CD8-positive, alpha-beta memory T cell (primary cell): Measurements from ENCODE around the gene RHBDL1. TPM values are rescaled to one million over a fixed set of nuclear protein-coding genes. Genes with fewer than 3 reads are reported as not detected.

Experiments used
- CTCF ChIA-PET: fragments of 350-600 bp; sonication (Branson Sonifier 250); formaldehyde crosslinking; loops from one replicate; lab custom pipeline; 2021; ENCODE audit warnings: antibody characterized with exemption; lab: Charles Lee
- POLR2A ChIA-PET: fragments of 350-600 bp; sonication (Branson Sonifier 250); formaldehyde crosslinking; loops from one replicate; lab custom pipeline; 2021; ENCODE audit warnings: antibody characterized with exemption; lab: Charles Lee
- DNase-seq, 5 donors: peaks; one replicate each; pipeline versions ENCODE4 v3.0.0 to v3.0.0-alpha.2; 2020 to 2022; ENCODE audit warnings: mixed read lengths in 1 of 5
- H3K27ac ChIP-seq: one replicate; pipeline ENCODE4 v1.7.0; 2013; ENCODE audit warnings: low read depth, mild to moderate bottlenecking, low read length, moderate library complexity
- H3K27me3 ChIP-seq: 2 replicates; pipeline ENCODE4 v1.7.0; 2013; ENCODE audit warnings: low read length, mild to moderate bottlenecking; ENCODE audit not compliant: insufficient read depth, poor library complexity, severe bottlenecking
- H3K36me3 ChIP-seq: 2 replicates; pipeline ENCODE4 v1.7.0; 2013; ENCODE audit warnings: mild to moderate bottlenecking, low read length, moderate library complexity; ENCODE audit not compliant: insufficient read depth
- H3K4me1 ChIP-seq: 2 replicates; pipeline ENCODE4 v1.7.0; 2013; ENCODE audit warnings: mild to moderate bottlenecking, low read length, moderate library complexity; ENCODE audit not compliant: insufficient read depth
- H3K4me3 ChIP-seq: 2 replicates; pipeline ENCODE4 v1.7.0; 2013; ENCODE audit warnings: mild to moderate bottlenecking, low read length
- H3K9me3 ChIP-seq: 2 replicates; pipeline ENCODE4 v1.7.0; 2013; ENCODE audit warnings: mild to moderate bottlenecking, low read length
- H3K27ac Mint-ChIP-seq, 8 donors: one replicate each; pipeline ENCODE4 v1.8.0; 2020 to 2021; ENCODE audit warnings: mixed read lengths in 8 of 8, mild to moderate bottlenecking in 6 of 8, inconsistent platforms in 3 of 8, moderate library complexity in 3 of 8
- H3K27me3 Mint-ChIP-seq, 2 donors: one replicate each; pipeline ENCODE4 v1.8.0; 2020 to 2021; ENCODE audit warnings: mixed read lengths in 2 of 2, mild to moderate bottlenecking in 1 of 2, moderate library complexity in 1 of 2
- H3K36me3 Mint-ChIP-seq, 3 donors: one replicate each; pipeline ENCODE4 v1.8.0; 2020 to 2021; ENCODE audit warnings: mixed read lengths in 3 of 3, inconsistent platforms in 1 of 3, mild to moderate bottlenecking in 1 of 3
- H3K4me1 Mint-ChIP-seq, 3 donors: one replicate each; pipeline ENCODE4 v1.8.0; 2020 to 2021; ENCODE audit warnings: mixed read lengths in 3 of 3, inconsistent platforms in 1 of 3, mild to moderate bottlenecking in 1 of 3
- H3K4me3 Mint-ChIP-seq, 7 donors: one replicate each; pipeline ENCODE4 v1.8.0; 2020 to 2021; ENCODE audit warnings: mixed read lengths in 7 of 7, mild to moderate bottlenecking in 6 of 7, moderate library complexity in 4 of 7, inconsistent platforms in 2 of 7
- H3K9me3 Mint-ChIP-seq, 5 donors: one replicate each; pipeline ENCODE4 v1.8.0; 2020 to 2022; ENCODE audit warnings: mixed read lengths in 5 of 5, mild to moderate bottlenecking in 3 of 5, moderate library complexity in 2 of 5, inconsistent platforms in 1 of 5
- polyA plus RNA-seq: library from polyadenylated mRNA; unstranded; fragments of 300-500 nt; fragmentation: Illumina TruSeq; gene quantifications from one replicate; pipeline ENCODE4 v1.2.3, GENCODE V29; 2021
- total RNA-seq, 2 experiments: library from RNA; stranded (reverse); gene quantifications; one replicate each; pipeline ENCODE4 v1.2.3, GENCODE V29; 2021

Gene RHBDL1
- total and polyA plus RNA-seq, 3 experiments from 2014 or later: 0.29 to 0.44 (median 0.33) TPM

GRCh38 chr16:679814-680624, 4.5 kb downstream of the RHBDL1 start, which contains the start of gene STUB1:
TSS of gene STUB1 (plus strand) at chr16:680410. CDS start at chr16:680526, 116 bp downstream.
- Mint-ChIP-seq H3K27ac (peak within 1 kb of the TSS; percentile 50 to 94 (median 82)), H3K36me3 (peaks cover 0 to 31% (median 3%) of the 10 kb centered on the region in 3 donors), H3K9me3 (no peaks in the 10 kb centered on the region), H3K4me3 (peak within 1 kb of the TSS; percentile 80 to 91 (median 82)), H3K27me3 (peaks cover 0 to 2% of the 10 kb centered on the region in 2 donors), H3K4me1 (peaks cover 13 to 52% (median 20%) of the 10 kb centered on the region in 3 donors)
- Histone ChIP-seq H3K4me1 (peaks cover 32% of the 10 kb centered on the region), H3K27ac (peak within 1 kb of the TSS; percentile 72), H3K9me3 (no peaks in the 10 kb centered on the region), H3K4me3 (peak within 1 kb of the TSS; percentile 67), H3K36me3 (peaks cover 8% of the 10 kb centered on the region), H3K27me3 (no peaks in the 10 kb centered on the region)
- DNase-seq: peak; percentile 81 to 91 (median 85)
- ChIA-PET POLR2A (interaction anchor here (0.9 to 1.9 kb wide), 7 partner anchors 10 to 108 kb away, joined by 3 to 15 read pairs (median 5); partner anchors contain the start of genes HAGHL, METTL26, RHOT2 and RPUSD1), CTCF (interaction anchor here (0.8 to 1.8 kb wide), 5 partner anchors 10 to 31 kb away, joined by 3 to 8 read pairs (median 3); partner anchors contain the start of genes RHOT2, WDR24 and WDR90)

GRCh38 chr16:680625-680945, 5.1 kb downstream of the RHBDL1 start:
- H3K27me3 Mint-ChIP-seq: no peaks in the 10 kb centered on the region
- Histone ChIP-seq H3K4me3 (peak overlapping the region; percentile 67), H3K27ac (peak overlapping the region; percentile 72), H3K4me1 (peaks cover 35% of the 10 kb centered on the region), H3K27me3 (no peaks in the 10 kb centered on the region), H3K9me3 (no peaks in the 10 kb centered on the region), H3K36me3 (peaks cover 8% of the 10 kb centered on the region)
- H3K36me3 Mint-ChIP-seq: peaks cover 0 to 31% (median 3%) of the 10 kb centered on the region in 3 donors
- peaks cover 13 to 49% (median 20%) of the 10 kb centered on the region in 3 donors for H3K4me1 Mint-ChIP-seq
- H3K4me3 Mint-ChIP-seq: peak overlapping the region; percentile 62 to 88 (median 80)
- no peaks in the 10 kb centered on the region for H3K9me3 Mint-ChIP-seq
- DNase-seq: no peak
- POLR2A ChIA-PET: interaction anchor here (0.9 to 1.9 kb wide), 7 partner anchors 10 to 107 kb away, joined by 3 to 15 read pairs (median 5); partner anchors contain the start of genes HAGHL, METTL26, RHOT2 and RPUSD1
- peak overlapping the region in 4 of 8 donors; percentile 9 to 94 (median 78) for H3K27ac Mint-ChIP-seq
- CTCF ChIA-PET: interaction anchor here (0.8 to 1.8 kb wide), 5 partner anchors 9 to 31 kb away, joined by 3 to 8 read pairs (median 3); partner anchors contain the start of genes RHOT2, WDR24 and WDR90

- Mint-ChIP-seq H3K36me3 (peaks cover 0 to 32% (median 3%) of the 10 kb centered on the region in 3 donors), H3K27me3 (no peaks in the 10 kb centered on the region), H3K4me1 (peaks cover 13 to 55% (median 20%) of the 10 kb centered on the region in 3 donors), H3K9me3 (no peaks in the 10 kb centered on the region), H3K4me3 (peak overlapping the region; percentile 62 to 88 (median 78)), H3K27ac (peak overlapping the region in 5 of 8 donors; percentile 9 to 94 (median 77))
- Histone ChIP-seq H3K27ac (peak overlapping the region; percentile 72), H3K4me1 (peaks cover 36% of the 10 kb centered on the region), H3K9me3 (no peaks in the 10 kb centered on the region), H3K27me3 (no peaks in the 10 kb centered on the region), H3K36me3 (peaks cover 8% of the 10 kb centered on the region), H3K4me3 (peak overlapping the region; percentile 67)
- ChIA-PET POLR2A (interaction anchor here (0.9 to 1.9 kb wide), 6 partner anchors 9 to 107 kb away, joined by 3 to 15 read pairs (median 5); partner anchors contain the start of genes HAGHL, METTL26, RHOT2 and RPUSD1), CTCF (interaction anchor here (0.8 to 2.3 kb wide), 7 partner anchors 9 to 32 kb away, joined by 3 to 8 read pairs (median 4); partner anchors contain the start of genes RHOT2, WDR24 and WDR90)
- DNase-seq: no peak
These were observed 5.7 kb downstream of the RHBDL1 start for GRCh38 chr16:680967-681745.

- Histone ChIP-seq H3K27me3 (no peaks in the 10 kb centered on the region), H3K36me3 (peaks cover 8% of the 10 kb centered on the region), H3K4me1 (peaks cover 36% of the 10 kb centered on the region), H3K9me3 (no peaks in the 10 kb centered on the region), H3K4me3 (no peak overlapping the region), H3K27ac (peak overlapping the region; percentile 72)
- ChIA-PET POLR2A (interaction anchor here (0.6 to 1.8 kb wide), 4 partner anchors 8 to 1088 kb away, joined by 3 to 15 read pairs (median 6); partner anchors contain the start of gene WDR24), CTCF (interaction anchor here (1.3 to 2.3 kb wide), 5 partner anchors 8 to 14 kb away, joined by 3 to 8 read pairs (median 7); partner anchors contain the start of genes RHOT2 and WDR24)
- H3K36me3 Mint-ChIP-seq: peaks cover 0 to 33% (median 3%) of the 10 kb centered on the region in 3 donors
- peak overlapping the region in 6 of 8 donors; percentile 12 to 94 (median 67) for H3K27ac Mint-ChIP-seq
- no peaks in the 10 kb centered on the region for H3K9me3 Mint-ChIP-seq
- no peak for DNase-seq
- H3K4me3 Mint-ChIP-seq: peak overlapping the region; percentile 66 to 84 (median 81)
- H3K4me1 Mint-ChIP-seq: peaks cover 13 to 55% (median 18%) of the 10 kb centered on the region in 3 donors
- no peaks in the 10 kb centered on the region for H3K27me3 Mint-ChIP-seq
These were observed 6.4 kb downstream of the RHBDL1 start for GRCh38 chr16:681746-682427.

- Mint-ChIP-seq H3K9me3 (no peaks in the 10 kb centered on the region), H3K36me3 (peaks cover 0 to 38% (median 3%) of the 10 kb centered on the region in 3 donors), H3K27me3 (no peaks in the 10 kb centered on the region), H3K4me1 (peaks cover 13 to 52% (median 17%) of the 10 kb centered on the region in 3 donors), H3K27ac (peak overlapping the region; percentile 2 to 91 (median 72)), H3K4me3 (peak overlapping the region; percentile 66 to 84 (median 81))
- H3K4me3 ChIP-seq: no peak overlapping the region
- DNase-seq: no peak
- CTCF ChIA-PET: interaction anchor here (1.3 to 2.3 kb wide), 2 partner anchors 10 to 13 kb away, joined by 4 to 7 read pairs; no protein-coding TSS in a partner anchor
- H3K9me3 ChIP-seq: no peaks in the 10 kb centered on the region
- POLR2A ChIA-PET: interaction anchor here (0.6 kb wide), 2 partner anchors 449 to 1087 kb away, joined by 3 to 6 read pairs; no protein-coding TSS in a partner anchor
- no peaks in the 10 kb centered on the region for H3K27me3 ChIP-seq
- peaks cover 8% of the 10 kb centered on the region for H3K36me3 ChIP-seq
- H3K27ac ChIP-seq: peak overlapping the region; percentile 61
- H3K4me1 ChIP-seq: peaks cover 36% of the 10 kb centered on the region
These were observed 7.3 kb downstream of the RHBDL1 start for GRCh38 chr16:682493-683395.

GRCh38 chr16:683396-684070, 8.1 kb downstream of the RHBDL1 start:
- Mint-ChIP-seq H3K27me3 (no peaks in the 10 kb centered on the region), H3K27ac (peak overlapping the region in 6 of 8 donors; percentile 29 to 90 (median 61)), H3K4me3 (peak overlapping the region; percentile 65 to 84 (median 81)), H3K4me1 (peaks cover 13 to 52% (median 17%) of the 10 kb centered on the region in 3 donors), H3K36me3 (peaks cover 0 to 38% (median 3%) of the 10 kb centered on the region in 3 donors), H3K9me3 (no peaks in the 10 kb centered on the region)
- no peaks in the 10 kb centered on the region for H3K9me3 ChIP-seq
- ChIA-PET CTCF (interaction anchor here (1.0 to 2.3 kb wide), 2 partner anchors 12 to 24 kb away, joined by 3 to 7 read pairs; no protein-coding TSS in a partner anchor), POLR2A (interaction anchor here (0.6 to 1.4 kb wide), 3 partner anchors 9 to 95 kb away, joined by 3 to 8 read pairs (median 4); no protein-coding TSS in a partner anchor)
- peak overlapping the region; percentile 41 for H3K4me3 ChIP-seq
- peaks cover 39% of the 10 kb centered on the region for H3K4me1 ChIP-seq
- H3K27me3 ChIP-seq: no peaks in the 10 kb centered on the region
- DNase-seq: no peak
- peak overlapping the region; percentile 61 for H3K27ac ChIP-seq
- H3K36me3 ChIP-seq: peaks cover 8% of the 10 kb centered on the region
